ENCODE results near the gene TMEM200C.

The TMEM200C gene

DNA sequence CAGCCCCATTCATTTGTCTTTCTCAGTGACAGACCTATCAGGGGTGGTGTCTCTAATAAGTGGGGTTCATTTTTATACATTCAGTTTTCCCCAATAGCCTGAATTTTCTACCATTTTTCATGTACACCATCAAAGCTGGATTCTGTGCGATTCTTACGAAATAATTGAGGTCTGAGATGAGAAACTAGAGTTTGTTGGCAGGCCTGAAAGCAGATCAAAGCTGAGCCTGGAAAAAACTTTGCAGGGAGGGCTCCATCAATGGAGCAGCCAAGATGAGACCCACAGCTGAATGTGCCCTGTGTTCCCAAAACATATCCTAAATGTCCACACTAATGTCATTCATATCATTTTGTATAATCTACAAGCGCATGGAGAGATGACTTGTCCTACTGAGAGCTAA, 4.5 kb upstream of the TMEM200C start:
- no peak overlapping the region for H3K4me2 ChIP-seq (ENCODE audit: low read length)
- H3K4me3 ChIP-seq (ENCODE audit: low read length): no peak overlapping the region
- no peaks in the 10 kb centered on the region for H3K36me3 ChIP-seq (ENCODE audit: control insufficient read depth, low read length)
- TF ChIP-seq, protein P1, sequence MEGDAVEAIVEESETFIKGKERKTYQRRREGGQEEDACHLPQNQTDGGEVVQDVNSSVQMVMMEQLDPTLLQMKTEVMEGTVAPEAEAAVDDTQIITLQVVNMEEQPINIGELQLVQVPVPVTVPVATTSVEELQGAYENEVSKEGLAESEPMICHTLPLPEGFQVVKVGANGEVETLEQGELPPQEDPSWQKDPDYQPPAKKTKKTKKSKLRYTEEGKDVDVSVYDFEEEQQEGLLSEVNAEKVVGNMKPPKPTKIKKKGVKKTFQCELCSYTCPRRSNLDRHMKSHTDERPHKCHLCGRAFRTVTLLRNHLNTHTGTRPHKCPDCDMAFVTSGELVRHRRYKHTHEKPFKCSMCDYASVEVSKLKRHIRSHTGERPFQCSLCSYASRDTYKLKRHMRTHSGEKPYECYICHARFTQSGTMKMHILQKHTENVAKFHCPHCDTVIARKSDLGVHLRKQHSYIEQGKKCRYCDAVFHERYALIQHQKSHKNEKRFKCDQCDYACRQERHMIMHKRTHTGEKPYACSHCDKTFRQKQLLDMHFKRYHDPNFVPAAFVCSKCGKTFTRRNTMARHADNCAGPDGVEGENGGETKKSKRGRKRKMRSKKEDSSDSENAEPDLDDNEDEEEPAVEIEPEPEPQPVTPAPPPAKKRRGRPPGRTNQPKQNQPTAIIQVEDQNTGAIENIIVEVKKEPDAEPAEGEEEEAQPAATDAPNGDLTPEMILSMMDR (IDR thresholded peaks at IDR 0.05; ENCODE audit: low read depth, low read length, poor library complexity, severe bottlenecking): no peak
- TF ChIP-seq EZH2phosphoT487 (IDR thresholded peaks at IDR 0.05; ENCODE audit: borderline replicate concordance, low read length): no peak
- H3K27me3 ChIP-seq (ENCODE audit: control insufficient read depth, low read length): peaks cover 27% of the 10 kb centered on the region
- no peaks in the 10 kb centered on the region for H4K20me1 ChIP-seq (ENCODE audit: control insufficient read depth, insufficient read depth, low read depth, low read length)
- H3F3A ChIP-seq (ENCODE audit: control insufficient read depth, insufficient read depth): no peaks in the 10 kb centered on the region
- H3K9me2 ChIP-seq (replicated peaks; ENCODE audit: control insufficient read depth, low read length): no peaks in the 10 kb centered on the region
- H3K27ac ChIP-seq (ENCODE audit: low read depth, low read length): no peak overlapping the region
- no peaks in the 10 kb centered on the region for H3K4me1 ChIP-seq (ENCODE audit: control insufficient read depth, low read length)
- H3K9me3 ChIP-seq (ENCODE audit: control insufficient read depth, insufficient read depth, low read length): no peaks in the 10 kb centered on the region
- H3K79me2 ChIP-seq (ENCODE audit: control insufficient read depth, low read length): no peaks in the 10 kb centered on the region

DNA sequence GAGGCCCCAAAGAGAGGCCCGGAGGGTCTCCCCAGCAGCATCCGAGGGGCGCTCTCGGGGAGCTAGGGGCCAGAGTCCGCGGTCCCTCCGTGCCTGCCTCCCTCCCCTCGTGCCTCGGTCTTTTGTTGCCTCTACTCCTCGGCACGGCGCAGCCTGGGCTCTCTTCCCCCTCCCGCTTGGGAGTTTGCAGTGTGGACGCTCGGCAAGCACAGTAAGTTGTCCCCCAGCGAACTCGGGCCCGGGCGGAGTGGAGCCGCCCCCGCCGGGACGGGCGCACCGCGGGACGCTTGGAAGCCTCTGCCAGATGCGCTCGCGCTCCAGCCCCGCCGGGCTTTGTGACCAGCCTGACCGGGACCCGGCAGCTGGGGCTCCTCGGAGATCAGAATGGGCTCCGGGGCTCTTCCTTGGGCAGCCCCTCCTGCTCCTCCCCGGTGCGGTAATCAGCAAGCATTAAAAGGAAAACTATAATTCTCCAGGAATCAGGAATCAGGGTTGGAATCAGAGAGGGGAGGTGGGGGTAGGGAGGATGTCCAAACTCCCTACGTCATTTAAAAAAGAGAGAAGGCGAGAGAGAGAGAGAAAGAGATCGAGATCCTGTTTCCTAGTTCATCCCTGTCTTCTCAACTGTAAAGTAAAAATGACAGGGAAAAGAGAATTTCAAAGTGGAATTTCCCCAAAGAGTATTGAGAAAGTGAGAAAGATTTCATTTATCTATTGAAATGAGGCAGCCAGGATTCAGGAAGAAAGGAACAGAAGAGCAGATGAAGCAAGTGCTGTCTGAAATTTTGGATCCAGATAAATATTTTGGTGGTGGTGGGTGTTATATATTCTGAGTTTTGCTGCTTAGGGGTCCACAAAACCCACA, 786 bp upstream of the TMEM200C start:
- peak overlapping the region; percentile 22; the same call in 1 of the 2 replicates for H3K4me3 ChIP-seq (ENCODE audit: low read length)
- H3K27me3 ChIP-seq (ENCODE audit: control insufficient read depth, low read length): peaks cover 46% of the 10 kb centered on the region
- H3F3A ChIP-seq (ENCODE audit: control insufficient read depth, insufficient read depth): no peaks in the 10 kb centered on the region
- no peaks in the 10 kb centered on the region; the same call in 1 of the 2 replicates for H3K9me3 ChIP-seq (ENCODE audit: control insufficient read depth, insufficient read depth, low read length)
- peak overlapping the region; percentile 26; the same call in 1 of the 2 replicates for H3K4me2 ChIP-seq (ENCODE audit: low read length)
- no peaks in the 10 kb centered on the region for H4K20me1 ChIP-seq (ENCODE audit: control insufficient read depth, insufficient read depth, low read depth, low read length)
- TF ChIP-seq EZH2phosphoT487 (IDR thresholded peaks at IDR 0.05; ENCODE audit: borderline replicate concordance, low read length): peak; percentile 54; the same call in 1 of the 2 replicates
- TF ChIP-seq, protein P1 (IDR thresholded peaks at IDR 0.05; ENCODE audit: low read depth, low read length, poor library complexity, severe bottlenecking): no peak
- H3K9me2 ChIP-seq (replicated peaks; ENCODE audit: control insufficient read depth, low read length): no peaks in the 10 kb centered on the region
- no peak overlapping the region for H3K27ac ChIP-seq (ENCODE audit: low read depth, low read length)
- no peaks in the 10 kb centered on the region for H3K4me1 ChIP-seq (ENCODE audit: control insufficient read depth, low read length)
- H3K36me3 ChIP-seq (ENCODE audit: control insufficient read depth, low read length): no peaks in the 10 kb centered on the region
- no peaks in the 10 kb centered on the region for H3K79me2 ChIP-seq (ENCODE audit: control insufficient read depth, low read length)

DNA sequence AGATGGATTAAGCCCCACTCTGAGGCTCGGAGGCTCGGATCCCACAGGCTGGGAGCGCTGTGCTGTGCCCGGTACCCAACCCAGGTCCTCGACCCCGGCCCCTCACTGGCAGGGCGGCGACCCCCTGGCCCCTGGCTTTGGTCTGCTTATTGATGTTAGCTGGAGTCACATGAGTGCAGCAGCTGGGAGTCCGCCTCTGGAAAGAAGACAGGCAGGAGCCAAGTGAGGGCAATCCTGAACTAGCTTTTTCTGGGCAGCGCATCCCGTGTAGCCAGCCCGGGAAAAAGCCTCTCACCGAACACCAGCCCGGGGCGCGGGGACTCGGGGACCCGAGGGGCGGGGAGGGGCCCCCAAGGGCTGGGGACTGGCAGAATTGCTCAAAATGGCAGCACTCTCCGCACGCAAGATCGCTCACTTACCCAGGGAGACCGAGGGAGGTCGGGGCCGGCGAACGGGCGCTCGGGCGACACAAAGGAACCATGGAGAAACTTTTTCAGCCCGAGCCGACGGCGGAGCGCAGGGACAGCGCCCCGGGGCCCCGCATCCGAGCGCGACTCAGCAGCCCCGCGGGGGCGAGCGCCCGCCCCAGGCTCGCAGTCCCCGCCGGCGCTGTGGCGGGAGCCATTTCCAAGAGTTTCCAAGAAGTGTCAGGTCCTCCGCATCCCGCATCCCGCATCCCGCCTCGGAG, 567 bp downstream of the TMEM200C start:
- Histone ChIP-seq H4K20me1 (ENCODE audit: control insufficient read depth, insufficient read depth, low read depth, low read length) (no peaks in the 10 kb centered on the region), H3K4me1 (ENCODE audit: control insufficient read depth, low read length) (no peaks in the 10 kb centered on the region), H3K4me2 (ENCODE audit: low read length) (no peak overlapping the region), H3K9me3 (ENCODE audit: control insufficient read depth, insufficient read depth, low read length) (no peaks in the 10 kb centered on the region; the same call in 1 of the 2 replicates), H3K79me2 (ENCODE audit: control insufficient read depth, low read length) (no peaks in the 10 kb centered on the region), H3K9me2 (replicated peaks; ENCODE audit: control insufficient read depth, low read length) (no peaks in the 10 kb centered on the region), H3F3A (ENCODE audit: control insufficient read depth, insufficient read depth) (no peaks in the 10 kb centered on the region), H3K36me3 (ENCODE audit: control insufficient read depth, low read length) (no peaks in the 10 kb centered on the region), H3K4me3 (ENCODE audit: low read length) (no peak overlapping the region), H3K27ac (ENCODE audit: low read depth, low read length) (no peak overlapping the region), H3K27me3 (ENCODE audit: control insufficient read depth, low read length) (peaks cover 46% of the 10 kb centered on the region)
- TF ChIP-seq, protein P1 (IDR thresholded peaks at IDR 0.05; ENCODE audit: low read depth, low read length, poor library complexity, severe bottlenecking): no peak
- TF ChIP-seq EZH2phosphoT487 (IDR thresholded peaks at IDR 0.05; ENCODE audit: borderline replicate concordance, low read length): no peak

Data from DOHH2 (cell line).